H1 (cell line): ENCODE results near the gene S100A8. TPM values are rescaled to one million over a fixed set of nuclear protein-coding genes. Genes with fewer than 3 reads are reported as not detected.

ENCODE experiments used
- CTCF ChIA-PET: fragments of 300-600 bp; sonication (Branson Sonifier 250); formaldehyde crosslinking; loops from one replicate; lab custom pipeline; 2021; ENCODE audit not compliant: partially characterized antibody; lab: Charles Lee
- POLR2A ChIA-PET: fragments of 300-600 bp; sonication (Branson Sonifier 250); formaldehyde crosslinking; loops from one replicate; lab custom pipeline; 2021; ENCODE audit warnings: inconsistent platforms; ENCODE audit not compliant: partially characterized antibody; lab: Charles Lee
- DNase-seq, 2 experiments: peaks; one replicate each; pipeline versions ENCODE4 v3.0.0 to v3.0.0-alpha.2; 2010 to 2022; ENCODE audit warnings: low spot score in 2 of 2, low read depth in 1 of 2, mixed read lengths in 1 of 2
- FAIRE-seq: peaks from 2 replicates; lab custom pipeline; 2011; peaks lifted over from hg19 to GRCh38; lab: Jason Lieb, UNC
- H2AFZ ChIP-seq: 2 replicates; pipeline ENCODE4 v1.8.1; 2012; ENCODE audit warnings: low read length, inconsistent platforms
- H2AK5ac ChIP-seq: 2 replicates; pipeline ENCODE4 v1.6.1; 2013; ENCODE audit warnings: low read depth, low read length
- H2BK120ac ChIP-seq: replicated peaks from 2 replicates; pipeline ENCODE3; 2013; ENCODE audit warnings: low read depth, low read length, inconsistent platforms
- H2BK12ac ChIP-seq: 2 replicates; pipeline ENCODE4 v1.6.1; 2013; ENCODE audit warnings: low read depth, low read length
- H2BK15ac ChIP-seq: 2 replicates; pipeline ENCODE4 v1.6.1; 2013; ENCODE audit warnings: low read length
- H2BK20ac ChIP-seq: 2 replicates; pipeline ENCODE4 v1.6.1; 2013; ENCODE audit warnings: low read length
- H2BK5ac ChIP-seq: 2 replicates; pipeline ENCODE4 v1.6.1; 2013; ENCODE audit warnings: low read depth, low read length
- H3K14ac ChIP-seq: 2 replicates; pipeline ENCODE4 v1.6.1; 2013; ENCODE audit warnings: inconsistent platforms; ENCODE audit not compliant: insufficient read length
- H3K18ac ChIP-seq: 2 replicates; pipeline ENCODE4 v1.6.1; 2013; ENCODE audit warnings: low read length; ENCODE audit errors: extremely low read depth
- H3K23ac ChIP-seq: 2 replicates; pipeline ENCODE4 v1.6.1; 2013; ENCODE audit warnings: inconsistent platforms; ENCODE audit not compliant: insufficient read length
- H3K23me2 ChIP-seq: 2 replicates; pipeline ENCODE4 v1.6.1; 2013; ENCODE audit warnings: low read depth, low read length
- H3K27ac ChIP-seq: 2 replicates; pipeline ENCODE4 v1.6.1; 2011; ENCODE audit warnings: low read depth, low read length, inconsistent platforms
- H3K27me3 ChIP-seq, 4 experiments: replicated peaks in 1 of 4; 1 replicate in 1 of 4; 2 replicates in 3 of 4; pipeline versions ENCODE4 v1.6.1 to v1.8.1; 2011 to 2013; ENCODE audit warnings: low read length in 3 of 4, mild to moderate bottlenecking in 3 of 4, inconsistent platforms in 2 of 4, mixed read lengths in 2 of 4, moderate library complexity in 1 of 4; ENCODE audit not compliant: control insufficient read depth in 3 of 4, insufficient read depth in 3 of 4; ENCODE audit errors: extremely low read depth in 1 of 4
- H3K36me3 ChIP-seq, 4 experiments: 2 replicates each; pipeline versions ENCODE4 v1.6.1 to v1.8.1; 2011 to 2013; ENCODE audit warnings: mild to moderate bottlenecking in 4 of 4, low read length in 3 of 4, moderate library complexity in 2 of 4, control low read depth in 1 of 4, inconsistent platforms in 1 of 4; ENCODE audit not compliant: insufficient read depth in 4 of 4, control insufficient read depth in 2 of 4
- H3K4ac ChIP-seq: replicated peaks from 2 replicates; pipeline ENCODE3; 2013; ENCODE audit warnings: low read length, low read depth, mixed read lengths, inconsistent platforms; ENCODE audit not compliant: insufficient read length
- H3K4me1 ChIP-seq, 4 experiments: replicated peaks in 1 of 4; 1 replicate in 1 of 4; 2 replicates in 3 of 4; pipeline versions ENCODE4 v1.6.1 to v1.8.1; 2011 to 2013; ENCODE audit warnings: low read length in 3 of 4, inconsistent platforms in 2 of 4, mixed read lengths in 1 of 4; ENCODE audit not compliant: insufficient read depth in 4 of 4, control insufficient read depth in 3 of 4
- H3K4me2 ChIP-seq, 2 experiments: 2 replicates each; pipeline versions ENCODE4 v1.6.1 to v1.8.1; 2011 to 2013; ENCODE audit warnings: low read depth in 2 of 2, low read length in 2 of 2, control low read depth in 1 of 2, inconsistent platforms in 1 of 2, mild to moderate bottlenecking in 1 of 2; ENCODE audit not compliant: insufficient read depth in 1 of 2
- H3K4me3 ChIP-seq, 4 experiments: fragments of 200-600, 300-600 bp in 1 of 4; sonication (generic), shearing (Covaris generic), sonication (Bioruptor Twin) in 1 of 4; 2 replicates each; pipeline versions ENCODE4 v1.5.1 to v1.8.1; 2011 to 2016; ENCODE audit warnings: low read length in 4 of 4, low read depth in 3 of 4, control low read depth in 2 of 4, inconsistent platforms in 2 of 4, mild to moderate bottlenecking in 2 of 4, mixed read lengths in 1 of 4, moderate library complexity in 1 of 4; ENCODE audit not compliant: insufficient read depth in 2 of 4; ENCODE audit errors: extremely low read depth in 1 of 4
- H3K56ac ChIP-seq: replicated peaks from 2 replicates; pipeline ENCODE3; 2013; ENCODE audit warnings: low read depth, mild to moderate bottlenecking, mixed read lengths, low read length, inconsistent platforms; ENCODE audit not compliant: insufficient read length
- H3K79me1 ChIP-seq: 2 replicates; pipeline ENCODE4 v1.6.1; 2013; ENCODE audit warnings: low read depth, low read length, control low read depth
- H3K79me2 ChIP-seq, 2 experiments: 2 replicates each; pipeline versions ENCODE4 v1.6.1 to v1.8.1; 2012 to 2013; ENCODE audit warnings: low read length in 2 of 2, mild to moderate bottlenecking in 2 of 2, inconsistent platforms in 1 of 2; ENCODE audit not compliant: insufficient read depth in 2 of 2, control insufficient read depth in 1 of 2
- H3K9ac ChIP-seq, 4 experiments: replicated peaks in 1 of 4; 1 replicate in 1 of 4; 2 replicates in 3 of 4; pipeline versions ENCODE4 v1.6.1 to v1.8.1; 2011 to 2013; ENCODE audit warnings: low read depth in 3 of 4, low read length in 3 of 4, control low read depth in 2 of 4, mild to moderate bottlenecking in 2 of 4, moderate library complexity in 2 of 4, inconsistent platforms in 1 of 4; ENCODE audit errors: extremely low read depth in 1 of 4
- H3K9me3 ChIP-seq, 2 experiments: 2 replicates each; pipeline versions ENCODE4 v1.6.1 to v1.8.1; 2012 to 2013; ENCODE audit warnings: mild to moderate bottlenecking in 2 of 2, moderate library complexity in 2 of 2, control low read depth in 1 of 2, inconsistent platforms in 1 of 2, low read depth in 1 of 2, low read length in 1 of 2, mixed read lengths in 1 of 2; ENCODE audit not compliant: insufficient read depth in 2 of 2
- H4K20me1 ChIP-seq, 2 experiments: replicated peaks in 1 of 2; 2 replicates each; pipeline versions ENCODE3 to v1.8.1; 2011 to 2013; ENCODE audit warnings: inconsistent platforms in 2 of 2, low read length in 2 of 2, mild to moderate bottlenecking in 1 of 2; ENCODE audit not compliant: insufficient read depth in 2 of 2, control insufficient read depth in 1 of 2
- H4K5ac ChIP-seq: 2 replicates; pipeline ENCODE4 v1.6.1; 2013; ENCODE audit warnings: low read length, low read depth, mixed read lengths, inconsistent platforms; ENCODE audit not compliant: insufficient read length
- H4K8ac ChIP-seq: 2 replicates; pipeline ENCODE4 v1.8.0; 2013; ENCODE audit warnings: mild to moderate bottlenecking, moderate library complexity, low read length, inconsistent platforms; ENCODE audit not compliant: insufficient read depth; ENCODE audit errors: extremely low read depth
- H4K91ac ChIP-seq: replicated peaks from 2 replicates; pipeline ENCODE3; 2013; ENCODE audit warnings: low read length, mixed read lengths, inconsistent platforms; ENCODE audit not compliant: insufficient read length
- BCL11A ChIP-seq, 2 experiments: IDR thresholded peaks; one replicate each; pipeline ENCODE4 v1.6.1; 2011; ENCODE audit warnings: low read depth in 2 of 2, low read length in 2 of 2, mild to moderate bottlenecking in 2 of 2
- CBX8 ChIP-seq: fragments of 300-800, 300-1000 bp; sonication (generic); IDR thresholded peaks from 2 replicates; pipeline ENCODE4 v1.7.1; 2016; ENCODE audit warnings: low read depth, low read length, borderline replicate concordance
- CHD1 ChIP-seq: IDR thresholded peaks from 2 replicates; pipeline ENCODE4 v1.6.1; 2012; ENCODE audit warnings: low read depth, low read length, improper control_type of control experiment
- CTBP2 ChIP-seq: IDR thresholded peaks from 2 replicates; pipeline ENCODE4 v1.7.0; 2011; ENCODE audit warnings: borderline replicate concordance, mild to moderate bottlenecking, moderate library complexity, mixed read lengths, low read length; ENCODE audit not compliant: insufficient read depth, insufficient read length
- EZH2 ChIP-seq: fragments of 200-600 bp; sonication (generic); IDR thresholded peaks from 2 replicates; pipeline ENCODE4 v1.7.1; 2012; ENCODE audit warnings: low read depth, mild to moderate bottlenecking, moderate library complexity, low read length, inconsistent platforms; ENCODE audit not compliant: severe bottlenecking
- GABPA ChIP-seq: IDR thresholded peaks from 2 replicates; pipeline ENCODE4 v1.6.1; 2011; ENCODE audit warnings: mild to moderate bottlenecking, low read length, moderate library complexity, borderline replicate concordance; ENCODE audit not compliant: insufficient read depth
- JUND ChIP-seq: IDR thresholded peaks from 2 replicates; pipeline ENCODE4 v1.6.1; 2011; ENCODE audit warnings: mild to moderate bottlenecking, improper control_type of control experiment, low read length
- NANOG ChIP-seq: IDR thresholded peaks from 2 replicates; pipeline ENCODE4 v1.6.1; 2011; ENCODE audit warnings: low read length, low read depth, mild to moderate bottlenecking, inconsistent platforms; ENCODE audit not compliant: insufficient read depth, poor library complexity, severe bottlenecking
- PHF8 ChIP-seq: fragments of 200-600 bp; sonication (generic); conservative IDR thresholded peaks from 2 replicates; pipeline ENCODE4 v1.7.1; 2012; ENCODE audit warnings: low read depth, mild to moderate bottlenecking, inconsistent platforms, low read length, moderate library complexity
- POLR2A ChIP-seq, 2 experiments: IDR thresholded peaks; 1 replicate in 1 of 2; 2 replicates in 1 of 2; pipeline ENCODE4 v1.6.1; 2011; ENCODE audit warnings: low read depth in 2 of 2, low read length in 2 of 2, mild to moderate bottlenecking in 2 of 2; ENCODE audit errors: control extremely low read depth in 1 of 2
- SIN3A ChIP-seq, 2 experiments: IDR thresholded peaks in 1 of 2; conservative IDR thresholded peaks in 1 of 2; 2 replicates each; pipeline ENCODE4 v1.6.1; 2011 to 2012; ENCODE audit warnings: low read length in 2 of 2, improper control_type of control experiment in 1 of 2, low read depth in 1 of 2, mild to moderate bottlenecking in 1 of 2
- SP4 ChIP-seq: IDR thresholded peaks from 2 replicates; pipeline ENCODE4 v1.6.1; 2012; ENCODE audit warnings: low read length, inconsistent platforms
- TAF7 ChIP-seq: optimal IDR thresholded peaks from 2 replicates; pipeline ENCODE3; 2011; ENCODE audit warnings: low read depth, mild to moderate bottlenecking, inconsistent platforms, low read length, moderate library complexity, borderline replicate concordance
- ZNF274 ChIP-seq: IDR thresholded peaks from 2 replicates; pipeline ENCODE4 v1.7.0; 2012; ENCODE audit warnings: low read length, borderline replicate concordance; ENCODE audit errors: extremely low read depth
- WGBS, 2 experiments: shearing (Covaris generic) in 1 of 2; methylation state at CpG; one replicate each; pipeline versions ENCODE4 v1.1.6 to v1.1.7; 2013 to 2015; ENCODE audit warnings: low lambda C conversion rate in 2 of 2, mixed read lengths in 2 of 2, inconsistent platforms in 1 of 2, low coverage in 1 of 2, missing lambda C conversion rate in 1 of 2; ENCODE audit not compliant: insufficient replicate concordance in 2 of 2, insufficient coverage in 1 of 2, insufficient read length in 1 of 2; ENCODE audit errors: extremely low coverage in 1 of 2, missing lambda C conversion rate in 1 of 2; 5-methylcytosine and 5-hydroxymethylcytosine counted together
- polyA plus RNA-seq, 7 experiments: library from polyadenylated mRNA; depleted of rRNA in 3 of 7; stranded (reverse) in 5 of 7; unstranded in 2 of 7; fragments of >200 nt in 5 of 7; fragments of 200-250 nt in 2 of 7; gene quantifications; 1 replicate in 5 of 7; 2 replicates in 1 of 7; 4 replicates in 1 of 7; pipeline versions ENCODE4 v1.2.1 to v1.2.3, GENCODE V29; 2011 to 2013; ENCODE audit warnings: missing spikeins in 2 of 7, mixed read lengths in 2 of 7
- total RNA-seq: library from RNA; stranded (reverse); fragmentation: NEBNext Ultra II Directional; extraction: Animal tissue kit (Norgen Biotek cat#: 25700); gene quantifications from 2 replicates; pipeline ENCODE4 v1.2.1, GENCODE V29; 2021

S100A8 gene
- total and polyA plus RNA-seq, 2 of the 8 experiments (the other 6 are each of a cell fraction or from before 2014, with no cell fraction given): not detected

- Histone ChIP-seq H2BK20ac (no peak overlapping the region), H2BK15ac (no peak overlapping the region), H3K4me2 (no peak overlapping the region), H3K36me3 (no peaks in the 10 kb centered on the region), H2AFZ (no peak overlapping the region), H3K4me3 (no peak overlapping the region), H2AK5ac (no peak overlapping the region), H3K4me1 (no peaks in the 10 kb centered on the region; a peak in 1 of 7 replicates), H3K18ac (no peak overlapping the region), H4K5ac (no peak overlapping the region), H3K9me3 (peaks cover 0 to 4% of the 10 kb centered on the region in 2 experiments; a peak in 1 of 4 replicates), H4K8ac (no peak overlapping the region), H3K27ac (no peak overlapping the region), H3K23me2 (no peaks in the 10 kb centered on the region), H2BK120ac (no peak overlapping the region), H3K9ac (no peak overlapping the region), H4K91ac (no peak overlapping the region), H3K23ac (no peak overlapping the region), H3K56ac (no peak overlapping the region), H2BK12ac (no peak overlapping the region), H4K20me1 (no peaks in the 10 kb centered on the region), H3K27me3 (peaks cover 0 to 2% (median 0%) of the 10 kb centered on the region in 4 experiments; a peak in 1 of 7 replicates), H2BK5ac (no peak overlapping the region), H3K14ac (no peak overlapping the region), H3K4ac (no peak overlapping the region), H3K79me2 (no peaks in the 10 kb centered on the region), H3K79me1 (no peaks in the 10 kb centered on the region)
- FAIRE-seq (no peak), DNase-seq (no peak)
- CTCF ChIA-PET: interaction anchor here (0.6 to 1.3 kb wide), 3 partner anchors 11 to 169 kb away, joined by 3 to 4 read pairs (median 3); partner anchors contain the start of gene PGLYRP3
- 86% methylated on average over 3 of the region's 3 CpGs; no CpG with 5 or more reads in 1 of the 2 experiments for WGBS, 2 experiments
- POLR2A ChIA-PET: no interaction called here
- no peak for TF ChIP-seq TAF7
- TF ChIP-seq CBX8: no peak
- TF ChIP-seq CHD1: no peak
- TF ChIP-seq POLR2A (IDR thresholded peaks at IDR 0.05; ENCODE audit: control extremely low read depth in 1 of 2, low read depth in 2 of 2, low read length in 2 of 2): no peak
- TF ChIP-seq PHF8: no peak
- TF ChIP-seq CTBP2: no peak
- no peak for TF ChIP-seq ZNF274
- no peak for TF ChIP-seq SP4
- TF ChIP-seq NANOG: no peak
- TF ChIP-seq BCL11A (IDR thresholded peaks at IDR 0.05; ENCODE audit: low read depth in 2 of 2, low read length in 2 of 2): no peak
- TF ChIP-seq JUND: no peak
- TF ChIP-seq SIN3A (conservative IDR thresholded peaks at IDR 0.05 in 1 of 2, IDR thresholded peaks at IDR 0.05 in 1 of 2; ENCODE audit: low read depth in 1 of 2, low read length in 2 of 2): no peak
- no peak for TF ChIP-seq GABPA
- TF ChIP-seq EZH2: no peak
Observed at GRCh38 chr1:153342178-153342577, 48.7 kb downstream of the S100A8 start.
